NT2/D1 (cell line): ENCODE results near the gene BANP.

Experiments
- SUZ12 ChIP-seq: IDR thresholded peaks from 2 replicates; pipeline ENCODE4 v1.6.1; 2011; ENCODE audit not compliant: insufficient read length, insufficient read depth; ENCODE audit errors: extremely low read depth
- YY1 ChIP-seq: IDR thresholded peaks from 2 replicates; pipeline ENCODE4 v1.6.1; 2011; ENCODE audit not compliant: insufficient read length, insufficient read depth

DNA sequence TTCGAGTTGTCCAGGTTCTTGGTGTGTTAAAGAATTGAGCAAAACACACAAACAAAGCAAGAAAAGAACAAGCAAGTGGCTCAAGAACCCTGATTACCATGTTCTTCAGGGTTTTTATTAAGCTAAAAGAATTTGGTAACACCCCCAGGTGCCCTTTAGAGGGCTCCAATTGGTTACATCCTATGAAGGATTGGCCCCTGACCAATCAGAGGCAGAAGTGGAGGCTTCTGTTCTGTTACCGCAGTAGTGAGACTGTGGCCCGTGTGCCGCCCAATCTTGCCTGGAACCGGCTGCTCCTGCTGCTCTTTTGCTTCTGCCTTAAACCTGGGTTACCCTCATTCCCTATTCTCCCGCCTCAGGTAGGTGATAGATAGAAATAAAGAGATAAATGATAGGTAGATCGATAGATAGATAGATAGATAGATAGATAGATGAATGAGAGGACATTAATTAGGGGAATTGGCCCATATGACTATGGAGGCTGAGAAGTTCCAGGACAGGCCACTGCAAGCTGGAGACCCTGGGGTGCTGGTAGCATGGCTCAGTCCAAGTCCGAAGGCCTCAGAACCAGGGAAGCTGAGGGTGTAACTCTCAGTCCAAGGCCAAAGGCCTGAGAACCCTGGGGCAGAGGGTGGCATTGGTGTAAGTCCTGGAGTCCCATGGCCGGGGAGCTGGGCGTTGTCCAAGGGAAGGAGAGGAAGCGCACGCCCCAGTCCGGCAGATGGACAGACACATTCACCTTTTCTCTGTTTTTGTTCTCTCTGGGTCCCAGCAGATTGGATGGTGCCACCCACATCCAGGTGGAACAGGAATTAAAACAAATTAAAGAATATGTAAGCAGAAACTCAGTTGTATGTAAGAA lies 11.4 kb upstream of the BANP start:
- TF ChIP-seq SUZ12 (no peak), YY1 (no peak)
